Measurements from ENCODE around the gene SLC5A10. TPM values are rescaled to one million over a fixed set of nuclear protein-coding genes. Genes with fewer than 3 reads are reported as not detected.

SLC5A10 gene
- total RNA-seq, 4 donors from 2014 or later: not detected

GRCh38 chr17:18988546-18989173 is 36.7 kb downstream of the SLC5A10 start:
- ATAC-seq (ENCODE audit: low FRiP score) (no peak), DNase-seq (ENCODE audit: low spot score) (no peak)
- TF ChIP-seq CTCF (IDR thresholded peaks at IDR 0.05): no peak

- no peak for TF ChIP-seq CTCF (IDR thresholded peaks at IDR 0.05)
- no peak for ATAC-seq (ENCODE audit: low FRiP score)
Observed at GRCh38 chr17:18990331-18990730, 38.4 kb downstream of the SLC5A10 start.

GRCh38 chr17:18991531-18992315 is 39.8 kb downstream of the SLC5A10 start:
- no peak for ATAC-seq (ENCODE audit: low FRiP score)
- DNase-seq (ENCODE audit: low spot score): no peak
- no peak for TF ChIP-seq CTCF (IDR thresholded peaks at IDR 0.05)

More at GRCh38 chr17:18990331-18990730, 38.4 kb downstream of the SLC5A10 start:
- no peak for DNase-seq (ENCODE audit: low spot score)

GRCh38 chr17:18992454-18993130 is 40.6 kb downstream of the SLC5A10 start:
- no peak for TF ChIP-seq CTCF (IDR thresholded peaks at IDR 0.05)
- no peak for ATAC-seq (ENCODE audit: low FRiP score)
- DNase-seq (ENCODE audit: low spot score): no peak

- no peak for ATAC-seq (ENCODE audit: low FRiP score)
- no peak for TF ChIP-seq CTCF (IDR thresholded peaks at IDR 0.05)
- DNase-seq (ENCODE audit: low spot score): no peak
Observed at GRCh38 chr17:18993905-18994526, 42.1 kb downstream of the SLC5A10 start.

GRCh38 chr17:18994631-18995030 is 42.7 kb downstream of the SLC5A10 start:
- ATAC-seq (ENCODE audit: low FRiP score): no peak
- DNase-seq (ENCODE audit: low spot score): no peak
- TF ChIP-seq CTCF (IDR thresholded peaks at IDR 0.05): no peak

All from omental fat pad (tissue), 4 donors.